Uterus (tissue), 2 donors: ENCODE measurements around the gene DGAT2.
"Not testable (repeated sequence)": the region's sequence is repeated elsewhere in the genome, so short reads cannot be mapped to it uniquely, and the experiment has no call there.

Experiments used
- CTCF ChIP-seq, 4 experiments: fragments of 200-600 bp in 2 of 4; fragments of 450-650 bp in 2 of 4; sonication (generic) in 2 of 4; IDR thresholded peaks; one replicate each; pipeline ENCODE4 v1.5.1; 2016 to 2019; ENCODE audit warnings: antibody characterized with exemption in 4 of 4, mild to moderate bottlenecking in 2 of 4, moderate library complexity in 1 of 4
- POLR2A ChIP-seq, 2 donors: fragments of 450-650 bp; IDR thresholded peaks; one replicate each; pipeline ENCODE4 v1.6.1; 2016; ENCODE audit warnings: antibody characterized with exemption in 2 of 2, mild to moderate bottlenecking in 1 of 2, moderate library complexity in 1 of 2

- not testable (repeated sequence) for TF ChIP-seq CTCF, POLR2A (IDR thresholded peaks at IDR 0.05)
Measured at GRCh38 chr11:75748729-75749273, 19.8 kb upstream of the DGAT2 start.
